T-helper 22 cell (primary cell): ENCODE measurements around the gene PRSS33.

Source experiments
- DNase-seq: peaks from one replicate; pipeline ENCODE4 v3.0.0-alpha.2; 2020; ENCODE audit warnings: low read depth

Gene PRSS33

GRCh38 chr16:2763173-2763572, 24.2 kb downstream of the PRSS33 start:
- DNase-seq, result no peak

DNA sequence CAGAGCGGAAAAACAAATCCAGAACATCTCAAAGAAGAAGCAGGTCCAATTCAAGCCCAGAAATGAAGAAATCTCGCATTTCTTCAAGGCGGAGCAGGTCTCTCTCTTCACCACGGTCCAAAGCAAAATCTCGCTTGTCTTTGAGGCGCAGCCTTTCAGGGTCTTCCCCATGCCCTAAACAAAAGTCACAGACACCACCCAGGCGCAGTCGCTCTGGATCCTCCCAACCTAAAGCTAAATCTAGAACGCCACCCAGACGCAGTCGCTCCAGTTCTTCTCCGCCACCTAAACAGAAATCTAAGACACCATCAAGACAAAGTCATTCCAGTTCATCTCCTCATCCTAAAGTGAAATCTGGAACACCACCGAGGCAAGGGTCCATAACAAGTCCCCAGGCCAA, 24.6 kb downstream of the PRSS33 start:
- no peak for DNase-seq

DNA sequence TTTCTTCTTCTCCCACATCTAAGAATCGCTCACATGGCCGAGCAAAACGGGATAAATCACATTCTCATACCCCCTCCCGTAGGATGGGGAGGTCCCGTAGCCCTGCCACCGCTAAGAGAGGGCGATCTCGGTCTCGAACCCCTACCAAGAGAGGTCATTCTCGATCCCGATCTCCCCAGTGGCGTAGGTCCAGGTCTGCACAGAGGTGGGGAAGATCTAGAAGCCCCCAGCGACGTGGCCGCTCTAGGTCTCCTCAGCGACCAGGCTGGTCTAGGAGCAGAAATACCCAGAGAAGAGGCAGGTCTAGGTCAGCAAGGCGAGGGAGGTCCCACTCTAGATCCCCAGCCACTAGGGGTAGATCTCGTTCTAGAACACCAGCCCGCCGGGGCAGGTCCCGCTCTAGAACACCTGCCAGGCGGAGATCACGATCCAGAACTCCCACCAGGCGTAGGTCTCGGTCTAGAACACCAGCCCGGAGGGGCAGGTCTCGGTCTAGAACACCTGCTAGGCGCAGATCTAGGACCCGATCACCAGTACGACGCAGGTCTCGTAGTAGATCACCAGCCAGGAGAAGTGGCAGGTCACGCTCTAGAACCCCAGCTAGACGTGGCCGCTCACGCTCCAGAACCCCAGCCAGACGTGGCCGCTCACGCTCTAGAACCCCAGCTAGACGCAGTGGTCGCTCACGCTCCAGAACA, 25.3 kb downstream of the PRSS33 start:
- no peak for DNase-seq

DNA sequence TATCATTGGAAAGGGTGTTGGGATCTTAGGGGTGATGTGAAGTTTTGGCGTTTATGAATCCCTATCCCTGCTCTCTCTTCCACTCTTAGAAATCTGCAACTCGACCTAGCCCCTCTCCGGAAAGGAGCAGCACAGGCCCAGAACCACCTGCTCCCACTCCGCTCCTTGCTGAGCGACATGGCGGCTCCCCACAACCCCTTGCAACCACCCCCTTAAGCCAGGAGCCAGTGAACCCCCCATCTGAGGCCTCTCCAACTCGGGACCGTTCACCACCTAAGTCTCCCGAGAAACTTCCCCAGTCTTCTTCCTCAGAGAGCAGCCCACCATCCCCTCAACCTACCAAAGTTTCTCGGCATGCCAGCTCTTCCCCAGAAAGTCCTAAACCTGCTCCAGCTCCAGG, 25.9 kb downstream of the PRSS33 start:
- no peak for DNase-seq

DNA sequence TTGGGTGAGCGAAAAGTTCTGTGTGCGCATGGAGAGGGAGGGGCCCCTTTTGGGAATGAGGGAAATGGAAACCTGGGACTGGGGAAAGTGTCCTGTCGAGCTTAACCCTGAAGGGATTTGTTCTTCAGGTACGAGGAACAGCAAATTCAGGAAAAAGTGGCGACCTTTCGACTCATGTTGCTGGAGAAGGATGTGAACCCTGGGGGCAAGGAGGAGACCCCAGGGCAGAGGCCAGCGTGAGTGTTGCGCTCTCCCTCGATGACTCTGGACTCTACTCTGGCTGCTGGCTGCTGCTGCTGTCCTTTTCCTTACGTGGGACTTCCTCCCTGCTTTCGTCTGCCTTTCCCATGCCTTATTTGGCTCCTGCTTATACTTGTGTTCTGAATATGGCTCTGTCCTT, 30.0 kb downstream of the PRSS33 start:
- DNase-seq, result no peak

DNA sequence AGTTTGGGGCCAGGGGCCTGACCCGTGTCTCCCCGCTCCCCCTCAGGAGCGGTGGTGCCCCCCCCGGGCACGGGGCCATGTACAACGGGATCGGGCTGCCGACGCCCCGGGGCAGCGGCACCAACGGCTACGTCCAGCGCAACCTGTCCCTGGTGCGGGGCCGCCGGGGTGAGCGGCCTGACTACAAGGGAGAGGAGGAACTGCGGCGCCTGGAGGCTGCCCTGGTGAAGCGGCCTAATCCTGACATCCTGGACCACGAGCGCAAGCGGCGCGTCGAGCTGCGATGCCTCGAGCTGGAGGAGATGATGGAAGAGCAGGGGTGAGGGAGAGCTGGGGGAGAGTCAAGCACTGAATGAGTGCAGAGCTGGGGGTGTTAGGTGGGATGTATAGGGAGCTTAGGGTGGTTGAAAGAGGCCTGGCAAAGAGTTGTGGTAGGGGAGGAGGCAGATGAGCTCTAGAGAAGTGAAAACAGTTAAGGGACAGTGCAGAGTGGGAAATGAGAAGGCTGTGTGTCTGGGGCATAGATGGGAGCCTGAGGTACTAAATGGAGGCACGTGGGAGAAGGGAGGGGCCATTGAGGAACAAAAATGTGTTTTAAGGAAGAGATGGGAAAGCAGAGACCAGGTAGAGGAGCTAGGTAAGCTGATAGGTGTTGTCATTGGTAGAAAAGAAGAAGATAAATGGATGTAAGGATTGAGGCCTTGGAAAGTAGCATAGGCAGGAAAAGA, 30.9 kb downstream of the PRSS33 start:
- DNase-seq, result no peak

DNA sequence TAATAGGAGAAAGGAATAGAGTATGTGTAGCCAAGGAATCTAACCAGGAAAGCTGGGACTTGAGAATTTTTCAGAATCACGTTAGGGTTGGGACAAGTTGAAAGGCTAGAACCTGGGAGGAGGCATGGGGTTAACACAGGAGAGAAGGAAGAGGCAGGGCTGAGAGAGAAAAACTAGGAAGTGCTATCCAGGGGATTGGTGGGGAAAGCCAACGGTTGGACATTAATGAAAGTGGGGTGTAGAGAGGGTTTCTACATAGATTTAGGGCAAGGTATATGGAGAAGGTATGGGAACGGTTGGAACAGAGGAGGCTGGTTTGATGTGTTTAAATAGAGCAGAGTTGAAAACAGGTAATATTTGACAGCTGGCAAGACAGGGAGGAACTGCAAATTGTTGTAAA, 32.2 kb downstream of the PRSS33 start:
- no peak for DNase-seq

GRCh38 chr16:2753733-2754020, 33.7 kb downstream of the PRSS33 start:
- no peak for DNase-seq

DNA sequence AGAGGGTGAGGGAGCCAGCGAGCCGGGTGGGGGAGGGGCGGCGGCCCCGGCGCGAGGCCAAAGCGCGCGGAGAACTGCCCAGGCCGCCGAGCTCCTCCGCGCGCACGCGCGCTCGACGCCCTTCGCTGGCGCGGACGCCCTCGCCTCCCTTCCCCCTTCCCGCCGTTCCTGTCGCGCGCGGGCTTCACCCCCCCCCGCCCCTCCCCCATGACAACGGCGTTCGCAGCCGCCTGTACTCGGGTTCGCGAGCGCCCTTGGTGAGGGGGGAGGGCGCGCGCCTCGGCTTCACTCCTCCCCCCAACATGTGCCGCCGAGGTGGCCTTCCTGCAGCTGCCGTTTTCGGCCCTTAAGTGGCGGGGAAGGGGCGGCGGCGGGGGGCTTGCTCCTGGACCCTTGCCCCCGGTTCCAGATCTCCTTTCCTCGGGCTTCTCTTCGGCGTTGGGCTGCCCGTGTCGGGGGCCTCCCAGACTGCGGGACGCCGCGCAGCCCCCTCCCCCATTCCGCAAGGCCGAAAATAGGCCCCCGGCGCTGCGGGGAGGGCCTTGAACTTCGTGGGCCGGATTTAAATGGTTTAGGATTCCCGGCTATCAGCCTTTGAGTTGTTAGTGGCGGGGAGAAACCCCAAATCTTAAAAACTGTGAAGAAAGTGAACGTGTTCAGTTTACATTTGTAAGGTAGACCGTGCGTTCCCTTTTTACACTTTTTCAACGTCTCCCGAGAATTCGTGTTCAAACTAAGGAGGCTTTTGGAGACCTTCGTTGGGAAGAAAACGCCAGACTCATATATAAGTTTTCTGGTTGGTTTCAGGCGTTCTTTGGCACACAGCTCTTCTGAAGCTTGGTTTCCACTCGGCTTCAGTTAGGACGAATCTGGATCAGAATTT, 34.3 kb downstream of the PRSS33 start:
- DNase-seq, result peak; percentile 43

GRCh38 chr16:2752035-2752849, 35.1 kb downstream of the PRSS33 start, which contains the start of gene SRRM2:
SRRM2 (plus strand) TSS chr16:2752638; CDS start chr16:2756365, 3,727 bp downstream.
- DNase-seq, result peak; percentile 86

DNA sequence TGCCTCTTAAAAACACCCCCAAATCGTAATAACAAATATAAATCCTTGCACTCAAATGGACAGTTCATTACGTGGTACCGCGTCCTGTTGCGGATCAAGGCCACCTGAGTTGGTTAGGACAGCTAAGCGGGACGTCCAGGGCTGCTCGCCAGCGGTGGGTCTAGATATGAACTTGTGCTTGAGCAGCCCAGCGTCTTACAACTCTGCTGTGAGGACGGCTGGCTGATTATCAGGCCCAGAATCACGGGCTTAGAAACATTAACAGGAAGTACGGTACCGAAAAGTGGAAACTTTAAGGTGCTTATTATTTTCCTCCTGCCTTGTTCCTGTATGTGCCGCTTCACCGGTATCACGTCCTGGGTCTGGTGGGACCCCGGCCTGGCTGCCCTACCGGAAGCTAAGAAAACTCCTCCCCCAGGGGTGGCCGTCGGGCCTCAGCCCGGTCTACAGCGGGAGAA, 35.8 kb downstream of the PRSS33 start:
- no peak for DNase-seq

DNA sequence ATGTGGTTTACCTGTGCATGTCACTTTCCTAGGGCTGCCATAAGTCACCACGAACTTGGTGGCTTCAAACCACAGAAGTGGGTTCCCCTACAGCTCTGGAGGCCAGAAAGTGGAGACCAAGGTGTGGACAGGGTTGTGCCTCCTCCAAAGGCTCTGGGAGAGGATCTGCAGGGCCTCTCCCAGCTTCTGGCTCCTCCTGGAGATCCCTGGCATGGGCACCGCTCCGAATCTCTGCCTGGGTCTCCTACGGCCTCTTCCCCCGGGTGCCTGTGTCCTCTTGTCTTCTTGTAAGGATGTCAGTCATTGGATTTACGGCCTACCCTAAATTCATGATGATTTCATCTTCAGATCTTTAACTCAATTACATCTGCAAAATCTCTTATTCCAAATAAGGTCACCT, 37.4 kb downstream of the PRSS33 start:
- no peak for DNase-seq

GRCh38 chr16:2749476-2749875, 37.9 kb downstream of the PRSS33 start:
- no peak for DNase-seq

GRCh38 chr16:2748757-2749455, 38.5 kb downstream of the PRSS33 start:
- DNase-seq, result no peak

DNA sequence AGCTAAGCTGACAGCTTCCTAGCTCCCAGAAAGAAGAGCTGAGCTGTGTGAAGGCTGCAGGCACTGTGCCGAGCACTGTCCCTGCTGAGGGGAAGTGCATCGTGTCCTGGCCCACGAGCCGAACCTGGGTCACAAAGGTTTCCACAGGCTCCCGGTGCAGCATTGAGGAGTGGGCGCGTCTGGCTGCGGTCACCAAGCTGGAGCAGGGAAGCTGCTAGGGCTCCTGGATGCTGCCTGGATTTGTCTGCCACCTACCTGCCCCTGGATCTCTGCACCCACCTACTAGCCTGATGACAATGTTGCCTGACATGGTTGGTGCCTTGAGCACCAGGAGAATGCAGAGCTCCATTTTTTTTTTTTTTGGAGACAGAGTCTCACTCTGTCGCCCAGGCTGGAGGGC, 41.4 kb downstream of the PRSS33 start:
- DNase-seq, result no peak

DNA sequence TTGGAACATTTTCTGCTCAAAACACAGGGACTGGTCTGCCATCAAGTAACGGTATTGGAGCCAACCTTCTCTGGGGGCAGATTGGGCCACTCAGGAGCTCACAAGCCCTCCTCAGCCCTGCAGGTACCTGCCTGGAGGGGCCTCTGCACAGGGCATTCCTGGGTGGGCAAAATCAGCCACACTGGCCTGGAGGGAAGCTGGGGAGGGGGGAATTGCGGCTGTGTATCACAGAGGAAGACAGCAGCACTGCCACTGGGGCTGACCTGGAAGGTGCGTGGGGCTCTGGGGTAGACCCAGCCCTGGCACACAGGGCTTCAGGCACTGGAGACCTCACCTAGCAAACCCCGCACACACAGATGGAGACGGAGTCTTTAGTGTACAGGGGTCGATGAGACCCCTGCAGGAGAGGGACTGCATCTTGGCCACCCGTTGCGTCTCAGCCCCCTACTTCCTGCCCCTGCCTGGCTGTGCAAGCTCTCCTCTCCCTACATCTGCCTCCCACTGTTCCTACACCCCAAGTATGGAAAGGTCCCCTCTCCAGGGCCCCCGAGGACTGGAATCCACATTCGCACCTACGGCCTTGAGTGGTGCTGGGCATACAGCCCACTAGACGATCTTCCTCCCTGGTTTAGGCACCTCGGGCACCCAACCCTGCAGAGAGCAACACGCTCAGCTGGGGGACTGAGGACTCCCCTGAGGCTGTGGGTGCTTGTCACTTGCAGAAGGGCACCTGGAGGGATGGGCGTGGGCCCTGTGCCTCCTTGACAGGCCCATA, 42.1 kb downstream of the PRSS33 start:
- no peak for DNase-seq

DNA sequence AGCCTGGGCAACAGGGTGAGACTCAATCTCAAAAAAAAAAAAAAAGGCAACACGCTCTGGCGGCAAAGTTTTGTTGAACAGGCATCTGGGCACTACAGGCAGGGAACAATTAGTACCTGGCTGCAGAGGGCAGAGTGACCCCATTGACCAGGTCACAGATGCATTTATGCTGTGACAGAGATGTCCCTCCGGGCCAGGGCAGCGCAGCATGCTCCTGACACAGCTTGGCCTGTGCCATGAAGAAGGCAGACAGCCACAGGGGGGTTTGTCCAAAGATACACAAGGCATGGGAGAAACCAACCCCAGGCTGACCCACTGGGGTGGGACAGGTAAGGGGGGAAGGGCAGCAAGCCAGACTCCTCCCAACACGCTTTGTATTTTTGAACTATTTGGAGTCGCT, 42.6 kb downstream of the PRSS33 start:
- DNase-seq, result no peak

GRCh38 chr16:2743007-2743810, 44.2 kb downstream of the PRSS33 start:
- DNase-seq, result no peak

GRCh38 chr16:2742323-2743006, 44.9 kb downstream of the PRSS33 start:
- DNase-seq, result no peak
